Right atrium auricular region (tissue), 2 donors: ENCODE measurements around the gene CDK14. TPM values are rescaled to one million over a fixed set of nuclear protein-coding genes. Genes with fewer than 3 reads are reported as not detected.

Experiments
- DNase-seq: peaks from one replicate; pipeline ENCODE4 v3.0.0-alpha.2; 2019; ENCODE audit warnings: low spot score
- H3K27ac ChIP-seq, 2 donors: fragments of 200-600 bp; sonication (generic); 1 replicate in 1 of 2; 2 replicates in 1 of 2; pipeline ENCODE4 v1.5.1; 2016 to 2019
- H3K27me3 ChIP-seq, 2 donors: fragments of 200-600 bp; sonication (generic); one replicate each; pipeline versions ENCODE4 v1.5.1 to v1.6.0; 2017 to 2019
- H3K36me3 ChIP-seq: fragments of 200-600 bp; sonication (generic); one replicate; pipeline ENCODE4 v1.5.1; 2016
- H3K4me1 ChIP-seq, 2 donors: fragments of 200-600 bp; sonication (generic); one replicate each; pipeline versions ENCODE4 v1.5.1 to v1.6.0; 2017 to 2019
- H3K4me3 ChIP-seq, 2 donors: fragments of 200-600 bp; sonication (generic); 1 replicate in 1 of 2; 2 replicates in 1 of 2; pipeline ENCODE4 v1.5.1; 2017 to 2019; ENCODE audit warnings: mild to moderate bottlenecking in 1 of 2, moderate library complexity in 1 of 2
- H3K9me3 ChIP-seq, 2 donors: fragments of 200-600 bp; sonication (generic); one replicate each; pipeline ENCODE4 v1.5.1; 2019
- total RNA-seq, 2 donors: library from RNA; depleted of rRNA; stranded (reverse); fragments of >200 nt; gene quantifications; one replicate each; pipeline ENCODE4 v1.1.0, GENCODE V29; 2016
- TF ChIP-seq, protein P1 (sequence below), 2 donors: fragments of 200-600 bp; sonication (generic); IDR thresholded peaks; one replicate each; pipeline ENCODE4 v1.5.1; 2019; ENCODE audit warnings: antibody characterized with exemption in 2 of 2

Gene CDK14
- total RNA-seq, 2 donors from 2014 or later, result 21.5 to 37.9 TPM

DNA sequence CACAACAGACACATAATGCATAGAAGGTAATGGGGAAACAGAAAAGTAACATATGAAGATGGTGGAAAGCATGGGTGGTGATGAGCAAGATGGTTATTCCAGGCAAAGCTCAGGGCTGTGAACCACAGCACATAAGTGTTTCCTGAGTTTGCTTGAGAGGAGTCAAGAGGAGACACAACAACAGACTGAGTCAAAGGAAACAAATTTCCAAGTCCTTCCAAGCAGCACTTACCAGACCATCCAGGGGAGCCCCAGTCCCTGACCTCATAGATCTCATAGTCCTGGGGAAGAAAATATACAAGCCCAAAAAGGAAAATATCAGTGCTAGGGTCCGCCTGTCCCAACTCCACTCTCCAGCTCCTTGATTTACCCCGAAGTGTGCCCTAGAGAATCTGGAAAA lies 451.5 kb downstream of the CDK14 start:
- Histone ChIP-seq H3K27me3 (no peaks in the 10 kb centered on the region), H3K4me1 (no peaks in the 10 kb centered on the region), H3K4me3 (no peak overlapping the region), H3K36me3 (no peaks in the 10 kb centered on the region), H3K9me3 (no peaks in the 10 kb centered on the region), H3K27ac (no peak overlapping the region)
- TF ChIP-seq, protein P1, sequence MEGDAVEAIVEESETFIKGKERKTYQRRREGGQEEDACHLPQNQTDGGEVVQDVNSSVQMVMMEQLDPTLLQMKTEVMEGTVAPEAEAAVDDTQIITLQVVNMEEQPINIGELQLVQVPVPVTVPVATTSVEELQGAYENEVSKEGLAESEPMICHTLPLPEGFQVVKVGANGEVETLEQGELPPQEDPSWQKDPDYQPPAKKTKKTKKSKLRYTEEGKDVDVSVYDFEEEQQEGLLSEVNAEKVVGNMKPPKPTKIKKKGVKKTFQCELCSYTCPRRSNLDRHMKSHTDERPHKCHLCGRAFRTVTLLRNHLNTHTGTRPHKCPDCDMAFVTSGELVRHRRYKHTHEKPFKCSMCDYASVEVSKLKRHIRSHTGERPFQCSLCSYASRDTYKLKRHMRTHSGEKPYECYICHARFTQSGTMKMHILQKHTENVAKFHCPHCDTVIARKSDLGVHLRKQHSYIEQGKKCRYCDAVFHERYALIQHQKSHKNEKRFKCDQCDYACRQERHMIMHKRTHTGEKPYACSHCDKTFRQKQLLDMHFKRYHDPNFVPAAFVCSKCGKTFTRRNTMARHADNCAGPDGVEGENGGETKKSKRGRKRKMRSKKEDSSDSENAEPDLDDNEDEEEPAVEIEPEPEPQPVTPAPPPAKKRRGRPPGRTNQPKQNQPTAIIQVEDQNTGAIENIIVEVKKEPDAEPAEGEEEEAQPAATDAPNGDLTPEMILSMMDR (IDR thresholded peaks at IDR 0.05), result no peak
- no peak for DNase-seq

DNA sequence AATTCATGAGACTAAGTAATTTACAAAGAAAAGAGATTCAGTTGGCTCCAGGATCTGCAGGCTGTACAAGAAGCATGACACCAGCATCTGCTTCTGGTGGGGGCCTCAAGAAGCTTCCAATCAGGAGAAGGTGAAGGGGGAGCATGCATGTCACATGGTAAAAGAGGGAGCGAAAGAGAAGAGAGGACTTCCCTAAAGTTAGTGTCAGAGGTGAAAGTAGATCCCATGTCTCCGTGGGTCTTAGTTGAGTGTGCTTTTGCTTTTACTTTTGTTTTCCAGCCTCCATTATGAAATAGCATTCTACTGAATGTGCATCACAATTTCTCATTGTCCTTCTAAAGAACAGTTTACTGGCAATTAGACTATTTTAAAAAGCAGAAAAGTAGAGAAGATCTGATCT lies 454.6 kb downstream of the CDK14 start:
- H3K9me3 ChIP-seq, result no peaks in the 10 kb centered on the region
- no peak overlapping the region for H3K4me3 ChIP-seq
- no peak for DNase-seq
- H3K4me1 ChIP-seq, result no peaks in the 10 kb centered on the region
- H3K27ac ChIP-seq, result no peak overlapping the region
- no peaks in the 10 kb centered on the region for H3K36me3 ChIP-seq
- TF ChIP-seq, protein P1 (IDR thresholded peaks at IDR 0.05), result no peak
- H3K27me3 ChIP-seq, result no peaks in the 10 kb centered on the region

DNA sequence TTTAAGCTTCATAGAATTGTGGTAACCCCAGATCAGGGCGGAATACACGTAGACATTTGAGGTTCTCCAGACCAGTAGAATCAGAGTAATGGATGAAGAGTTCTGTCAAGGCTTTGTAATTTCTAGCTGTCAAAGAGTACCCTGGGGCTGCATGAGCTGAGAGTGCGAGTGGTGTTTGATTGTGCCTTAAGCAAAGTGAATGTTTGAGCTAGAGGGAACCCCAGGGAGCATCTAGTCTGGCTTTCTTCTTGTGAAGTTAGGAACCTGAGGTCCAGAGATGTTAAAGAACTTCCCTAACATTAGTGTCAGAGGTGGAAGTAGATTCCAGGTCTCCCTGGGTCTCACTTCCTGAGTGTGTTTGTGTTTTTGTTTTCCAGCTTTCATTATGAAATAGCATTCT lies 455.8 kb downstream of the CDK14 start:
- Histone ChIP-seq H3K27ac (no peak overlapping the region), H3K27me3 (no peaks in the 10 kb centered on the region), H3K4me3 (no peak overlapping the region), H3K36me3 (no peaks in the 10 kb centered on the region), H3K9me3 (no peaks in the 10 kb centered on the region), H3K4me1 (no peaks in the 10 kb centered on the region)
- TF ChIP-seq, protein P1 (IDR thresholded peaks at IDR 0.05), result no peak
- no peak for DNase-seq

DNA sequence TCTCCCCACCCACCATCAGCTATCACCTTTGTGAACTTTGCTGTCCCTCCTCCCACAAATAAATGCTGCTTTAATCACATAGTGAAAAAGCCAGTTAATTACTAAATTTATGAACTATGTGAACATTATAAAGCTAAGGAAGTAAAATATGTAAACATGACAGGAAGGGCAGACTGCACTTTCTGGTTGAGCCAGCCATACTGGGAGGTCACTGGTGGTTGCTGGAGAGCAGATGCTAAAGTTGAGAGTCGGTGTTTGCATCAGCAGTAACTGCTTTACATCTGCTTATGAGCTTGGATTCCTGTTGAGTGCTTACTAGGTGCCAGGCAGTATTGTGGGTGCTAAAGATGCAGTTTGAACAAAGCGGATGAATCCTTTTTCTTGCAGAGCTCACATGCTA lies 458.3 kb downstream of the CDK14 start:
- Histone ChIP-seq H3K9me3 (no peaks in the 10 kb centered on the region), H3K27ac (no peak overlapping the region), H3K4me3 (no peak overlapping the region), H3K27me3 (no peaks in the 10 kb centered on the region), H3K4me1 (no peaks in the 10 kb centered on the region), H3K36me3 (no peaks in the 10 kb centered on the region)
- no peak for DNase-seq
- TF ChIP-seq, protein P1 (IDR thresholded peaks at IDR 0.05), result no peak

DNA sequence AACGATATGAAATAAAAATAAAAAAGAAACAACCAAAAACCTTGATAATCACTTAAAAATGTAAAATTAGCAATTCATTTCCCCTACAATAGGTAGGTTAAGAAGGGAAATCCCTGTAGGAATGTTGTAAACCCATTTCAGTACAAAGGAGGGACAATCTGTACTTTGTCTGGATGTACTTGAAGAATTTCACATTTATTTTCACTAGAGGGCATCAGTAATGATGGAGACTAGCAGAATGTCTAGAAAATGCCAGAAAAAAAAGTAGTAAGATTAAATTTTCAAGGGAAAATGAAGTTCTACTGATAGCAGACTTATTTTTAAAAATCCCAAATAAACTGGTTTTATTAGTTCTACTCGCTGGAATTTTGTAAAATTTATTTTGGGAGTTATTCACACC lies 459.1 kb downstream of the CDK14 start:
- TF ChIP-seq, protein P1 (IDR thresholded peaks at IDR 0.05), result no peak
- H3K27ac ChIP-seq, result no peak overlapping the region
- DNase-seq, result no peak
- H3K27me3 ChIP-seq, result no peaks in the 10 kb centered on the region
- H3K4me3 ChIP-seq, result no peak overlapping the region
- no peaks in the 10 kb centered on the region for H3K36me3 ChIP-seq
- no peaks in the 10 kb centered on the region for H3K4me1 ChIP-seq
- no peaks in the 10 kb centered on the region for H3K9me3 ChIP-seq

DNA sequence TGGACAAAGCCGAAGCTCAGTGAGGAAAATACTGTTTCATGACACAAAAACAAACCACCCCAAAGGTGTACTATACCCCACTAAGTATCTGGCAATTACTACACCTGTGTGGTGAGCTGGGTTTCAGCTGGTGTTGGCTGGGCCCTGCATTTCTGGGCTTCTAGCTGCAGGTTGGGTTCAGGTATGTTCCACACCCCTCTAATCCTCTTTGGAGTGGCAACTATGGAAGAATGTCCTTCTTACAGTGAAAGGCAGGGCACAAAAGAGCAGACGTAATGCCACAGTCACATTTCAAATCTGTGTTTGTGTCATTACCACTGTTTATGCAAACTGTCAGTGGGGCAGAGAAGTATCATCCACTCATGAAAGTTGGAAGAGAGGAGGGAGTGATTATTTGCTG lies 466.6 kb downstream of the CDK14 start:
- Histone ChIP-seq H3K4me3 (no peak overlapping the region), H3K27me3 (no peaks in the 10 kb centered on the region), H3K36me3 (no peaks in the 10 kb centered on the region), H3K4me1 (no peaks in the 10 kb centered on the region), H3K27ac (no peak overlapping the region), H3K9me3 (no peaks in the 10 kb centered on the region)
- TF ChIP-seq, protein P1 (IDR thresholded peaks at IDR 0.05), result no peak
- DNase-seq, result no peak
